H1 (cell line): Measurements from ENCODE around the gene LHX8. TPM values are rescaled to one million over a fixed set of nuclear protein-coding genes. Genes with fewer than 3 reads are reported as not detected.
A peak's percentile ranks its signal among the peaks of the same experiment; 100 is the strongest.

Experiments
- CTCF ChIA-PET: fragments of 300-600 bp; sonication (Branson Sonifier 250); formaldehyde crosslinking; loops from one replicate; lab custom pipeline; 2021; ENCODE audit not compliant: partially characterized antibody; lab: Charles Lee
- POLR2A ChIA-PET: fragments of 300-600 bp; sonication (Branson Sonifier 250); formaldehyde crosslinking; loops from one replicate; lab custom pipeline; 2021; ENCODE audit warnings: inconsistent platforms; ENCODE audit not compliant: partially characterized antibody; lab: Charles Lee
- DNase-seq, 2 experiments: peaks; one replicate each; pipeline versions ENCODE4 v3.0.0 to v3.0.0-alpha.2; 2010 to 2022; ENCODE audit warnings: low spot score in 2 of 2, low read depth in 1 of 2, mixed read lengths in 1 of 2
- FAIRE-seq: peaks from 2 replicates; lab custom pipeline; 2011; peaks lifted over from hg19 to GRCh38; lab: Jason Lieb, UNC
- H2AFZ ChIP-seq: 2 replicates; pipeline ENCODE4 v1.8.1; 2012; ENCODE audit warnings: low read length, inconsistent platforms
- H2AK5ac ChIP-seq: 2 replicates; pipeline ENCODE4 v1.6.1; 2013; ENCODE audit warnings: low read depth, low read length
- H2BK120ac ChIP-seq: replicated peaks from 2 replicates; pipeline ENCODE3; 2013; ENCODE audit warnings: low read depth, low read length, inconsistent platforms
- H2BK12ac ChIP-seq: 2 replicates; pipeline ENCODE4 v1.6.1; 2013; ENCODE audit warnings: low read depth, low read length
- H2BK15ac ChIP-seq: 2 replicates; pipeline ENCODE4 v1.6.1; 2013; ENCODE audit warnings: low read length
- H2BK20ac ChIP-seq: 2 replicates; pipeline ENCODE4 v1.6.1; 2013; ENCODE audit warnings: low read length
- H2BK5ac ChIP-seq: 2 replicates; pipeline ENCODE4 v1.6.1; 2013; ENCODE audit warnings: low read depth, low read length
- H3K14ac ChIP-seq: 2 replicates; pipeline ENCODE4 v1.6.1; 2013; ENCODE audit warnings: inconsistent platforms; ENCODE audit not compliant: insufficient read length
- H3K18ac ChIP-seq: 2 replicates; pipeline ENCODE4 v1.6.1; 2013; ENCODE audit warnings: low read length; ENCODE audit errors: extremely low read depth
- H3K23ac ChIP-seq: 2 replicates; pipeline ENCODE4 v1.6.1; 2013; ENCODE audit warnings: inconsistent platforms; ENCODE audit not compliant: insufficient read length
- H3K23me2 ChIP-seq: 2 replicates; pipeline ENCODE4 v1.6.1; 2013; ENCODE audit warnings: low read depth, low read length
- H3K27ac ChIP-seq: 2 replicates; pipeline ENCODE4 v1.6.1; 2011; ENCODE audit warnings: low read depth, low read length, inconsistent platforms
- H3K27me3 ChIP-seq, 4 experiments: replicated peaks in 1 of 4; 1 replicate in 1 of 4; 2 replicates in 3 of 4; pipeline versions ENCODE4 v1.6.1 to v1.8.1; 2011 to 2013; ENCODE audit warnings: low read length in 3 of 4, mild to moderate bottlenecking in 3 of 4, inconsistent platforms in 2 of 4, mixed read lengths in 2 of 4, moderate library complexity in 1 of 4; ENCODE audit not compliant: control insufficient read depth in 3 of 4, insufficient read depth in 3 of 4; ENCODE audit errors: extremely low read depth in 1 of 4
- H3K36me3 ChIP-seq, 4 experiments: 2 replicates each; pipeline versions ENCODE4 v1.6.1 to v1.8.1; 2011 to 2013; ENCODE audit warnings: mild to moderate bottlenecking in 4 of 4, low read length in 3 of 4, moderate library complexity in 2 of 4, control low read depth in 1 of 4, inconsistent platforms in 1 of 4; ENCODE audit not compliant: insufficient read depth in 4 of 4, control insufficient read depth in 2 of 4
- H3K4ac ChIP-seq: replicated peaks from 2 replicates; pipeline ENCODE3; 2013; ENCODE audit warnings: low read length, low read depth, mixed read lengths, inconsistent platforms; ENCODE audit not compliant: insufficient read length
- H3K4me1 ChIP-seq, 4 experiments: replicated peaks in 1 of 4; 1 replicate in 1 of 4; 2 replicates in 3 of 4; pipeline versions ENCODE4 v1.6.1 to v1.8.1; 2011 to 2013; ENCODE audit warnings: low read length in 3 of 4, inconsistent platforms in 2 of 4, mixed read lengths in 1 of 4; ENCODE audit not compliant: insufficient read depth in 4 of 4, control insufficient read depth in 3 of 4
- H3K4me2 ChIP-seq, 2 experiments: 2 replicates each; pipeline versions ENCODE4 v1.6.1 to v1.8.1; 2011 to 2013; ENCODE audit warnings: low read depth in 2 of 2, low read length in 2 of 2, control low read depth in 1 of 2, inconsistent platforms in 1 of 2, mild to moderate bottlenecking in 1 of 2; ENCODE audit not compliant: insufficient read depth in 1 of 2
- H3K4me3 ChIP-seq, 4 experiments: fragments of 200-600, 300-600 bp in 1 of 4; sonication (generic), shearing (Covaris generic), sonication (Bioruptor Twin) in 1 of 4; 2 replicates each; pipeline versions ENCODE4 v1.5.1 to v1.8.1; 2011 to 2016; ENCODE audit warnings: low read length in 4 of 4, low read depth in 3 of 4, control low read depth in 2 of 4, inconsistent platforms in 2 of 4, mild to moderate bottlenecking in 2 of 4, mixed read lengths in 1 of 4, moderate library complexity in 1 of 4; ENCODE audit not compliant: insufficient read depth in 2 of 4; ENCODE audit errors: extremely low read depth in 1 of 4
- H3K56ac ChIP-seq: replicated peaks from 2 replicates; pipeline ENCODE3; 2013; ENCODE audit warnings: low read depth, mild to moderate bottlenecking, mixed read lengths, low read length, inconsistent platforms; ENCODE audit not compliant: insufficient read length
- H3K79me1 ChIP-seq: 2 replicates; pipeline ENCODE4 v1.6.1; 2013; ENCODE audit warnings: low read depth, low read length, control low read depth
- H3K79me2 ChIP-seq, 2 experiments: 2 replicates each; pipeline versions ENCODE4 v1.6.1 to v1.8.1; 2012 to 2013; ENCODE audit warnings: low read length in 2 of 2, mild to moderate bottlenecking in 2 of 2, inconsistent platforms in 1 of 2; ENCODE audit not compliant: insufficient read depth in 2 of 2, control insufficient read depth in 1 of 2
- H3K9ac ChIP-seq, 4 experiments: replicated peaks in 1 of 4; 1 replicate in 1 of 4; 2 replicates in 3 of 4; pipeline versions ENCODE4 v1.6.1 to v1.8.1; 2011 to 2013; ENCODE audit warnings: low read depth in 3 of 4, low read length in 3 of 4, control low read depth in 2 of 4, mild to moderate bottlenecking in 2 of 4, moderate library complexity in 2 of 4, inconsistent platforms in 1 of 4; ENCODE audit errors: extremely low read depth in 1 of 4
- H3K9me3 ChIP-seq, 2 experiments: 2 replicates each; pipeline versions ENCODE4 v1.6.1 to v1.8.1; 2012 to 2013; ENCODE audit warnings: mild to moderate bottlenecking in 2 of 2, moderate library complexity in 2 of 2, control low read depth in 1 of 2, inconsistent platforms in 1 of 2, low read depth in 1 of 2, low read length in 1 of 2, mixed read lengths in 1 of 2; ENCODE audit not compliant: insufficient read depth in 2 of 2
- H4K20me1 ChIP-seq, 2 experiments: replicated peaks in 1 of 2; 2 replicates each; pipeline versions ENCODE3 to v1.8.1; 2011 to 2013; ENCODE audit warnings: inconsistent platforms in 2 of 2, low read length in 2 of 2, mild to moderate bottlenecking in 1 of 2; ENCODE audit not compliant: insufficient read depth in 2 of 2, control insufficient read depth in 1 of 2
- H4K5ac ChIP-seq: 2 replicates; pipeline ENCODE4 v1.6.1; 2013; ENCODE audit warnings: low read length, low read depth, mixed read lengths, inconsistent platforms; ENCODE audit not compliant: insufficient read length
- H4K8ac ChIP-seq: 2 replicates; pipeline ENCODE4 v1.8.0; 2013; ENCODE audit warnings: mild to moderate bottlenecking, moderate library complexity, low read length, inconsistent platforms; ENCODE audit not compliant: insufficient read depth; ENCODE audit errors: extremely low read depth
- H4K91ac ChIP-seq: replicated peaks from 2 replicates; pipeline ENCODE3; 2013; ENCODE audit warnings: low read length, mixed read lengths, inconsistent platforms; ENCODE audit not compliant: insufficient read length
- HDAC6 ChIP-seq: IDR thresholded peaks from one replicate; pipeline ENCODE4 v1.7.1; 2012; ENCODE audit warnings: low read depth, mild to moderate bottlenecking, inconsistent platforms, low read length, moderate library complexity
- WGBS, 2 experiments: shearing (Covaris generic) in 1 of 2; methylation state at CpG; one replicate each; pipeline versions ENCODE4 v1.1.6 to v1.1.7; 2013 to 2015; ENCODE audit warnings: low lambda C conversion rate in 2 of 2, mixed read lengths in 2 of 2, inconsistent platforms in 1 of 2, low coverage in 1 of 2, missing lambda C conversion rate in 1 of 2; ENCODE audit not compliant: insufficient replicate concordance in 2 of 2, insufficient coverage in 1 of 2, insufficient read length in 1 of 2; ENCODE audit errors: extremely low coverage in 1 of 2, missing lambda C conversion rate in 1 of 2; 5-methylcytosine and 5-hydroxymethylcytosine counted together
- polyA plus RNA-seq, 7 experiments: library from polyadenylated mRNA; depleted of rRNA in 3 of 7; stranded (reverse) in 5 of 7; unstranded in 2 of 7; fragments of >200 nt in 5 of 7; fragments of 200-250 nt in 2 of 7; gene quantifications; 1 replicate in 5 of 7; 2 replicates in 1 of 7; 4 replicates in 1 of 7; pipeline versions ENCODE4 v1.2.1 to v1.2.3, GENCODE V29; 2011 to 2013; ENCODE audit warnings: missing spikeins in 2 of 7, mixed read lengths in 2 of 7
- total RNA-seq: library from RNA; stranded (reverse); fragmentation: NEBNext Ultra II Directional; extraction: Animal tissue kit (Norgen Biotek cat#: 25700); gene quantifications from 2 replicates; pipeline ENCODE4 v1.2.1, GENCODE V29; 2021

Gene LHX8
- total and polyA plus RNA-seq, 2 of the 8 experiments (the other 6 are each of a cell fraction or from before 2014, with no cell fraction given), result 0.50 to 1.2 TPM

DNA sequence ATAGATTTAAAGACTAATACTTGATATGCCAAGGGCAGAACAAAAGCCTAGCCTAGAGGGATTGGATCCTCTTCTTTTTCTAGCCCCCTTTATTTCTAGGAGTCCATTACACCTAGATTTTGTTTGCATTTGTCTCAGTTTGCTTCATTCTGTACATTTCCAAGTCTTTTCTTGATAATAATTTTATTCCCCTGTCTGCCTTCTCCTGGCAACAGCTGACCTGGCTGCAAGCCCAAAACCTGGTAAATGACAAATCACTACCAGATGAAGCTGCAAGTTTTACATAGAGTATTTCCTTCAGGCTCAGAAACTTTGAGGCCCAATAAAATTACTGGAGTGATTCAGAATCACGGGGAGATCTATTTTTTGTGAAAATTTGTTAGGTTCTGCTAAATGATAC lies 36.5 kb upstream of the LHX8 start:
- Histone ChIP-seq H2BK5ac (no peak overlapping the region), H2AK5ac (no peak overlapping the region), H3K4me2 (no peak overlapping the region), H3K9ac (no peak overlapping the region), H3K27me3 (no peaks in the 10 kb centered on the region), H2BK120ac (no peak overlapping the region), H3K4me1 (peaks cover 0 to 4% (median 1%) of the 10 kb centered on the region in 4 experiments; a peak in 2 of 7 replicates), H3K18ac (no peak overlapping the region), H4K91ac (no peak overlapping the region), H3K14ac (no peak overlapping the region), H2BK15ac (no peak overlapping the region), H2AFZ (peak overlapping the region; percentile 7; the same call in 1 of the 2 replicates), H3K4me3 (no peak overlapping the region), H3K23ac (no peak overlapping the region), H4K8ac (no peak overlapping the region), H3K27ac (no peak overlapping the region), H3K4ac (no peak overlapping the region), H3K56ac (no peak overlapping the region), H3K79me2 (no peaks in the 10 kb centered on the region), H4K5ac (no peak overlapping the region), H2BK20ac (no peak overlapping the region), H3K36me3 (no peaks in the 10 kb centered on the region), H2BK12ac (no peak overlapping the region), H3K79me1 (no peaks in the 10 kb centered on the region), H3K23me2 (no peaks in the 10 kb centered on the region; the same call in 1 of the 2 replicates), H3K9me3 (peaks cover 5 to 9% of the 10 kb centered on the region in 2 experiments; a peak in 2 of 4 replicates), H4K20me1 (no peaks in the 10 kb centered on the region)
- WGBS, 2 experiments, result 64% methylated on average over 1 of the region's 1 CpG; no CpG with 5 or more reads in 1 of the 2 experiments
- ChIA-PET POLR2A (no interaction called here), CTCF (interaction anchor here (0.5 to 0.6 kb wide), 2 partner anchors 130 to 1951 kb away, joined by 3 to 4 read pairs; no protein-coding TSS in a partner anchor)
- DNase-seq (no peak), FAIRE-seq (no peak)
- TF ChIP-seq HDAC6, result no peak
